Neural crest cell (in vitro differentiated cells): ENCODE results near the gene DNER. TPM values are rescaled to one million over a fixed set of nuclear protein-coding genes. Genes with fewer than 3 reads are reported as not detected.

Experiments used
- DNase-seq: peaks from one replicate; pipeline ENCODE4 v3.0.0; 2021; ENCODE audit warnings: low read depth, mixed read lengths, low spot score
- H3K27ac Mint-ChIP-seq: one replicate; pipeline ENCODE4 v1.8.0; 2021; ENCODE audit warnings: mild to moderate bottlenecking, mixed read lengths; ENCODE audit not compliant: unreplicated experiment
- H3K27me3 Mint-ChIP-seq: 2 replicates; pipeline ENCODE4 v1.8.0; 2021; ENCODE audit warnings: low read depth, mild to moderate bottlenecking, mixed read lengths
- H3K36me3 Mint-ChIP-seq: 2 replicates; pipeline ENCODE4 v1.8.0; 2021; ENCODE audit warnings: low read depth, mild to moderate bottlenecking, mixed read lengths
- H3K4me1 Mint-ChIP-seq: 2 replicates; pipeline ENCODE4 v1.8.0; 2021; ENCODE audit warnings: mixed read lengths
- H3K4me3 Mint-ChIP-seq: one replicate; pipeline ENCODE4 v1.8.0; 2021; ENCODE audit warnings: mild to moderate bottlenecking, mixed read lengths
- H3K9me3 Mint-ChIP-seq: 2 replicates; pipeline ENCODE4 v1.8.0; 2021; ENCODE audit warnings: mixed read lengths
- total RNA-seq: library from RNA; stranded (reverse); gene quantifications from 2 replicates; pipeline ENCODE4 v1.2.1, GENCODE V29; 2021
- TF ChIP-seq, protein P1 (sequence below): fragments of 200-600 bp; sonication (generic); conservative IDR thresholded peaks from 2 replicates; pipeline ENCODE4 v1.5.0; 2021; ENCODE audit warnings: antibody characterized with exemption, mild to moderate bottlenecking

DNER gene
- total RNA-seq, 1 donor from 2014 or later: 4.1 TPM

DNA sequence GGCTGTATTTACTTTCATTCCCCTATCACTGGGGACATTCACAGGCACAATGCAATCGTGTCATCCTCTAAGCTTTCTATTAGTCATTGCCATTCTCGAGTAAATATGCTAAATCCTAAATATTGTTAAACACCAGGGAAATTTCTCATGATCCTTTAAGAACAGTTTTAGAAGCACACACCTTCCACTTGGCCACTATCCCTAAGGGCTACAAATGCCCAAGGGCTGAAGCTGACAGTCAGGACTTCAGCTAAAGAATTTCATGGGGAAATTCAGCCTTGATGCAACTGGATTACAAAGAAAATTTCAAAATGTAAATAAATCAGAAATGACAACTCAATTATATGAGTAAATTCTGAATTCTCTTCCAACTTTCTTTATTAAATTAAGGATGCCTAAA is 280.2 kb downstream of the DNER start:
- no peak for DNase-seq
- TF ChIP-seq, protein P1, sequence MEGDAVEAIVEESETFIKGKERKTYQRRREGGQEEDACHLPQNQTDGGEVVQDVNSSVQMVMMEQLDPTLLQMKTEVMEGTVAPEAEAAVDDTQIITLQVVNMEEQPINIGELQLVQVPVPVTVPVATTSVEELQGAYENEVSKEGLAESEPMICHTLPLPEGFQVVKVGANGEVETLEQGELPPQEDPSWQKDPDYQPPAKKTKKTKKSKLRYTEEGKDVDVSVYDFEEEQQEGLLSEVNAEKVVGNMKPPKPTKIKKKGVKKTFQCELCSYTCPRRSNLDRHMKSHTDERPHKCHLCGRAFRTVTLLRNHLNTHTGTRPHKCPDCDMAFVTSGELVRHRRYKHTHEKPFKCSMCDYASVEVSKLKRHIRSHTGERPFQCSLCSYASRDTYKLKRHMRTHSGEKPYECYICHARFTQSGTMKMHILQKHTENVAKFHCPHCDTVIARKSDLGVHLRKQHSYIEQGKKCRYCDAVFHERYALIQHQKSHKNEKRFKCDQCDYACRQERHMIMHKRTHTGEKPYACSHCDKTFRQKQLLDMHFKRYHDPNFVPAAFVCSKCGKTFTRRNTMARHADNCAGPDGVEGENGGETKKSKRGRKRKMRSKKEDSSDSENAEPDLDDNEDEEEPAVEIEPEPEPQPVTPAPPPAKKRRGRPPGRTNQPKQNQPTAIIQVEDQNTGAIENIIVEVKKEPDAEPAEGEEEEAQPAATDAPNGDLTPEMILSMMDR: no peak
- Mint-ChIP-seq H3K27me3 (no peaks in the 10 kb centered on the region), H3K27ac (no peak overlapping the region), H3K4me3 (no peak overlapping the region), H3K36me3 (no peaks in the 10 kb centered on the region), H3K4me1 (peaks cover 3% of the 10 kb centered on the region), H3K9me3 (no peaks in the 10 kb centered on the region)

DNA sequence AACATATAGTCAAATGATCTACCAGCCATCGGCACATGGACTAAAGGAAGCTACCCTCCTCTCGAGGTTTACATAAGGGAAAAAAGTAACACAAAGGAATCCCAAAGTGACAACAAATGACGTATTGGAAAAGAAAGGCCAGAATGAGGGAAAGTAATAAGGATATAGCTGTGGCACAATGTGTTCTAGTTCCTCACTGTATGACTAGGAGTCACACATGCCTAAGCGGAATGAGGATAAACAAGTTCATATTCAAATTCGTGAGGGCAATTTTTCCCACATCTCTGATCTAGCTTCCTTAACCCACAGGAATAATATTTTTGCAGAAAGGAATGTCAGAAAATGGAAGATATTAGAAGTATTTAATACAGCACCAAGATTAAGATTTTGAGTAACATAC is 281.0 kb downstream of the DNER start:
- H3K36me3 Mint-ChIP-seq: no peaks in the 10 kb centered on the region
- H3K27me3 Mint-ChIP-seq: no peaks in the 10 kb centered on the region
- H3K9me3 Mint-ChIP-seq: no peaks in the 10 kb centered on the region

DNA sequence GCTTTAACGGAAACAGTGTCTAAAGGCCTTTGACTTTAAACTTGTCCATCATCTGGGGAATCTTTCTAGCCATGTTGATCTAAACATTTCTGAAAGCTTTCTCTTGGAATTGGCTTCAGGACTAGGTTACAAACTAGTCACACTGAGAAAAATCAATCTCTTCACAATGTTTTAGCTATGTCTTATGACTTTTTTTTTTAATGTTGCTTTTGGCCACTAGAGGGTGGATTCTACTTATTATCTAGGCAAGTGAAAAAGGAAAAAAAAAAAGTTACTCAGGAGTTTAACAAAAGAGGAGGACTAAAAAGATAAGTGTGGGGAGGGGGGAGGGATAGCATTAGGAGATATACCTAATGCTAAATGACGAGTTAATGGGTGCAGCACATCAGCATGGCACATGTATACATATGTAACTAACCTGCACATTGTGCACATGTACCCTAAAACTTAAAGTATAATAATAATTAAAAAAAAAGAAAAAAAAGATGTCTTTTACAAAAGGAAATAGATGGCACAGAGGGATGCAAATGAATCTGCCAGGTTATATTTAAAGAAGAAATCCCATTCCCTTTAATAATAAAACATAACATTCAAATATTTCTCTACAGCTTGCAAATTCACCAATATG is 282.9 kb downstream of the DNER start:
- Mint-ChIP-seq H3K27ac (no peak overlapping the region), H3K27me3 (peaks cover 3% of the 10 kb centered on the region), H3K36me3 (no peaks in the 10 kb centered on the region), H3K4me3 (no peak overlapping the region), H3K9me3 (no peaks in the 10 kb centered on the region), H3K4me1 (peaks cover 3% of the 10 kb centered on the region)
- no peak for DNase-seq
- TF ChIP-seq, protein P1: peak; percentile 69

More for the DNA sequence above, 281.0 kb downstream of the DNER start:
- TF ChIP-seq, protein P1: no peak
- DNase-seq: no peak
- peaks cover 3% of the 10 kb centered on the region for H3K4me1 Mint-ChIP-seq
- H3K27ac Mint-ChIP-seq: no peak overlapping the region
- H3K4me3 Mint-ChIP-seq: no peak overlapping the region

DNA sequence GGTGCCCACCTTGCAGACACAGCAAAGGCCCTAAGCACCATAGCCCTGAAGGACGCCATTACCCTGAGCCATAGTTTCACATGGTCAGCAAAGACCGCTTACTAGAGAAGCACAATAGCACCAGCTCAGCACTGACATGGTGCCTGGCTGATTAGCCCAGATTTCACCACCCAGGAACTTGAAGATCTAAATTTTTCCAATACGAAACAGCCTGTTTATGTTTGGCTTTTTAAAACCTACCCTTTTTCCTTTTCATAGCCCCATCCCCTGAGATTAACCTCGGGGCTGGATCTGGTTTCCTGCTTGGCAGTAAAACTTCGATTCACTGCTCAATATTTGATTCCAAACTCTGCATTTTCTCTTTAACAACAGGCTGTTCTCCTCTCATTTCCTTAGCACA is 284.8 kb downstream of the DNER start:
- H3K27me3 Mint-ChIP-seq: peaks cover 3% of the 10 kb centered on the region
- H3K9me3 Mint-ChIP-seq: peaks cover 2% of the 10 kb centered on the region
- TF ChIP-seq, protein P1: no peak
- no peak overlapping the region for H3K27ac Mint-ChIP-seq
- H3K4me1 Mint-ChIP-seq: peaks cover 3% of the 10 kb centered on the region
- H3K4me3 Mint-ChIP-seq: no peak overlapping the region
- no peak for DNase-seq
- peaks cover 2% of the 10 kb centered on the region for H3K36me3 Mint-ChIP-seq

DNA sequence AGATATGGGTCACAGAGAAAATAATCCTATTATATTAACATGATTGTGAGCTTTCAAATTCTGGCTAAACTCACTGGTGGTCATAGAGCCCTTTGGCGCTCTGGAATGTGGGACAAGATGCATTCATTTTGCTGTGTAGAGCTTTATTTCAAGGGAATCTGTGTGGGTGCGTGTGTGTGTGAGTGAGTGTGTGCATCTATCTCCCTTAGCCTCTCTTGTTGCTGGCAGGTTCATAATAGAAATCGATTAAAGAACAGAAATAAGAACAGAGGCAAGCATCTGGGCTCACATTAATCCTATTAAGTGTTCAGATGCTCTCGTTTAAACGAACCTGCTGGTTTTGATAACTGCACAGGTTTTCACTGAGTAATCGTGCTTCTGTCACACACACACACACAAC is 287.9 kb downstream of the DNER start:
- Mint-ChIP-seq H3K4me3 (no peak overlapping the region), H3K27ac (no peak overlapping the region), H3K27me3 (peaks cover 3% of the 10 kb centered on the region), H3K36me3 (peaks cover 6% of the 10 kb centered on the region), H3K9me3 (peaks cover 8% of the 10 kb centered on the region), H3K4me1 (peaks cover 3% of the 10 kb centered on the region)
- DNase-seq: no peak
- TF ChIP-seq, protein P1: no peak
